Measurements from ENCODE around the gene FER1L5. TPM values are rescaled to one million over a fixed set of nuclear protein-coding genes. Genes with fewer than 3 reads are reported as not detected.

Gene FER1L5
- total RNA-seq, 2 experiments from 2014 or later, result not detected

DNA sequence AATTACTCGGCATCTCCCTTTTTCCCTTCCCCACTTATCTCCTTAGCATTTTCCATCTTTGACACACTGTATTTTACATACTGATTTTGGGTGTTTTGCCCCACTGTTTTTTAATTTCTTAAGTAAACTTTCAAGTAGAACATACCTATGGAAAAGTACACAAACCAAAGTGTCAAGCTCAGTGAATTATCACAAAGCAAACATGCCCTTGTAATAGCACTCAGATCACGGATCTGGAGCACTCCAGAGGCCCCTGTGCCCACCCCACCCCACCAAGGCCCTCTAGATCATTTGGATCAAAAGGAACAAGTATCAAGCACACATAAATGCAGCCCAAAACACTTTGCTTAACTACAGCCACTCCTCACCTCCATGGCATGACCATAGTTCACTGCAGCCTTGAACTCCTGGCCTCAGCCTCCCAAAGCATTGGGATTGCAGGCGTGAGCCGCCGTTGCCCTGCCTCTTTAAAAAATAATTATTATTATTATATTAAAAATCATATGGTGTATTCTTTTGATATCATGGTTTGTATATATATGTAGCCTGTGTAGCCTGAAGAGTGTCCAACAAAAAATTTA lies 38.1 kb downstream of the FER1L5 start:
- CTCF ChIA-PET (ENCODE audit: unreplicated experiment), result no interaction called here
- POLR2A ChIA-PET, result no interaction called here
- H3K4me2 ChIP-seq (ENCODE audit: low read length), result no peak overlapping the region
- H2AFZ ChIP-seq (ENCODE audit: low read length), result no peak overlapping the region
- H3K79me2 ChIP-seq (ENCODE audit: insufficient read depth, low read depth, low read length), result no peaks in the 10 kb centered on the region
- no peaks in the 10 kb centered on the region for H3K36me3 ChIP-seq (ENCODE audit: insufficient read depth, low read length)
- H3K9me2 ChIP-seq (ENCODE audit: insufficient read depth, low read length), result no peaks in the 10 kb centered on the region
- H3K4me1 ChIP-seq (ENCODE audit: insufficient read depth, low read length, poor library complexity, severe bottlenecking), result no peaks in the 10 kb centered on the region
- BruUV-seq (replicated peaks), result no TSS peak
- H4K20me1 ChIP-seq (ENCODE audit: insufficient read depth, low read length), result no peaks in the 10 kb centered on the region
- intact Hi-C loops (cut with micrococcal nuclease; ENCODE audit: unreplicated experiment), result no loop called here
- H3K9me3 ChIP-seq (ENCODE audit: low read length), result no peaks in the 10 kb centered on the region
- H3K4me3 ChIP-seq (ENCODE audit: low read depth, low read length, poor library complexity, severe bottlenecking), result no peak overlapping the region
- no peak for TF ChIP-seq EZH2phosphoT487 (IDR thresholded peaks at IDR 0.05; ENCODE audit: borderline replicate concordance, low read depth, low read length)
- TF ChIP-seq, protein P1, sequence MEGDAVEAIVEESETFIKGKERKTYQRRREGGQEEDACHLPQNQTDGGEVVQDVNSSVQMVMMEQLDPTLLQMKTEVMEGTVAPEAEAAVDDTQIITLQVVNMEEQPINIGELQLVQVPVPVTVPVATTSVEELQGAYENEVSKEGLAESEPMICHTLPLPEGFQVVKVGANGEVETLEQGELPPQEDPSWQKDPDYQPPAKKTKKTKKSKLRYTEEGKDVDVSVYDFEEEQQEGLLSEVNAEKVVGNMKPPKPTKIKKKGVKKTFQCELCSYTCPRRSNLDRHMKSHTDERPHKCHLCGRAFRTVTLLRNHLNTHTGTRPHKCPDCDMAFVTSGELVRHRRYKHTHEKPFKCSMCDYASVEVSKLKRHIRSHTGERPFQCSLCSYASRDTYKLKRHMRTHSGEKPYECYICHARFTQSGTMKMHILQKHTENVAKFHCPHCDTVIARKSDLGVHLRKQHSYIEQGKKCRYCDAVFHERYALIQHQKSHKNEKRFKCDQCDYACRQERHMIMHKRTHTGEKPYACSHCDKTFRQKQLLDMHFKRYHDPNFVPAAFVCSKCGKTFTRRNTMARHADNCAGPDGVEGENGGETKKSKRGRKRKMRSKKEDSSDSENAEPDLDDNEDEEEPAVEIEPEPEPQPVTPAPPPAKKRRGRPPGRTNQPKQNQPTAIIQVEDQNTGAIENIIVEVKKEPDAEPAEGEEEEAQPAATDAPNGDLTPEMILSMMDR (conservative IDR thresholded peaks at IDR 0.05; ENCODE audit: low read length), result no peak
- no peak for DNase-seq (ENCODE audit: low spot score)
- H3K27ac ChIP-seq (ENCODE audit: low read depth, low read length, poor library complexity, severe bottlenecking), result no peak overlapping the region

DNA sequence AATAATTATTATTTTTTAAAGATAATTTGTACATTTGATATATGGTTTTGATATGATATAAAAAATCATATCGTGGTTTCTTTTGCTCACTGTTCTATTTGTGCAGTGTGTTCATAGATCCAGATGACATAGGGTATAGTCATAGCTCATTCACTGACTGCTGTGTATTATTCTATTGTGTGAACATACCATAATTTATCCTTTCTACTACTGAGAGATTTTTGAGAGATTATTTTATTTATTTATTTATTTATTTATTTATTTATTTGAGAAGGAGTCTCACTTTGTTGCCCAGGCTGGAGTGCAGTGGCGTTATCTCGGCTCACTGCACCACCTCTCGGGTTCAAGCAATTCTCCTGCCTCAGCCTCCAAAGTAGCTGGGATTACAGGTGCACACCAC lies 39.0 kb downstream of the FER1L5 start:
- Histone ChIP-seq H3K4me1 (ENCODE audit: insufficient read depth, low read length, poor library complexity, severe bottlenecking) (no peaks in the 10 kb centered on the region), H3K9me2 (ENCODE audit: insufficient read depth, low read length) (no peaks in the 10 kb centered on the region), H3K36me3 (ENCODE audit: insufficient read depth, low read length) (no peaks in the 10 kb centered on the region), H3K4me3 (ENCODE audit: low read depth, low read length, poor library complexity, severe bottlenecking) (no peak overlapping the region), H3K79me2 (ENCODE audit: insufficient read depth, low read depth, low read length) (no peaks in the 10 kb centered on the region), H3K9me3 (ENCODE audit: low read length) (no peaks in the 10 kb centered on the region), H4K20me1 (ENCODE audit: insufficient read depth, low read length) (no peaks in the 10 kb centered on the region), H3K27ac (ENCODE audit: low read depth, low read length, poor library complexity, severe bottlenecking) (no peak overlapping the region), H3K4me2 (ENCODE audit: low read length) (no peak overlapping the region), H2AFZ (ENCODE audit: low read length) (no peak overlapping the region)
- no peak for DNase-seq (ENCODE audit: low spot score)
- CTCF ChIA-PET (ENCODE audit: unreplicated experiment), result no interaction called here
- POLR2A ChIA-PET, result no interaction called here
- BruUV-seq (replicated peaks), result no TSS peak
- TF ChIP-seq, protein P1 (conservative IDR thresholded peaks at IDR 0.05; ENCODE audit: low read length), result no peak
- no peak for TF ChIP-seq EZH2phosphoT487 (IDR thresholded peaks at IDR 0.05; ENCODE audit: borderline replicate concordance, low read depth, low read length)
- intact Hi-C loops (cut with micrococcal nuclease; ENCODE audit: unreplicated experiment), result no loop called here

DNA sequence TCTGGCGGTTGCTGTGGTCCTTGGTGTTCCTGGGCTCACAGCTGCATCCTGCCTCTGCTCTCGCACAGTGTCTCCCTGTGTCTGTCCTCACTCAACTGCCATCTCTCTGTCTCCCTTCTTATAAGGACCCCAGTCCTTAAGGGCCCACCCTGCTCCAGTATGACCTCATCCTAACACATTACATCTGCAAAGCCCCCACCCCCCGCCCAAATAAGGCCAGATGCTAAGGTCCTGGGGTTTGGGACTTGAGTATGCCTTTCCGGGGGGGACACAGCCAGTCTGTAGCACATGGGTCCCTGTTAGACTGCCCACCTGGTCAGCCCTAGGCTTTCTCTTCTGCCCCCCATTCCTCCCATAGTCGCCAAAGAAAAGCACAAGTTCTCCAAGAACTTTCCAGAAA lies 40.7 kb downstream of the FER1L5 start:
- POLR2A ChIA-PET, result no interaction called here
- CTCF ChIA-PET (ENCODE audit: unreplicated experiment), result no interaction called here
- BruUV-seq (replicated peaks), result no TSS peak

More for the DNA sequence above, 40.7 kb downstream of the FER1L5 start:
- intact Hi-C loops (cut with micrococcal nuclease; ENCODE audit: unreplicated experiment), result no loop called here
- Histone ChIP-seq H3K36me3 (ENCODE audit: insufficient read depth, low read length) (no peaks in the 10 kb centered on the region), H3K4me1 (ENCODE audit: insufficient read depth, low read length, poor library complexity, severe bottlenecking) (no peaks in the 10 kb centered on the region), H3K9me2 (ENCODE audit: insufficient read depth, low read length) (no peaks in the 10 kb centered on the region), H2AFZ (ENCODE audit: low read length) (no peak overlapping the region), H3K4me3 (ENCODE audit: low read depth, low read length, poor library complexity, severe bottlenecking) (no peak overlapping the region), H3K4me2 (ENCODE audit: low read length) (no peak overlapping the region), H3K9me3 (ENCODE audit: low read length) (no peaks in the 10 kb centered on the region), H3K27ac (ENCODE audit: low read depth, low read length, poor library complexity, severe bottlenecking) (no peak overlapping the region), H4K20me1 (ENCODE audit: insufficient read depth, low read length) (no peaks in the 10 kb centered on the region), H3K79me2 (ENCODE audit: insufficient read depth, low read depth, low read length) (no peaks in the 10 kb centered on the region)
- TF ChIP-seq, protein P1 (conservative IDR thresholded peaks at IDR 0.05; ENCODE audit: low read length), result no peak
- TF ChIP-seq EZH2phosphoT487 (IDR thresholded peaks at IDR 0.05; ENCODE audit: borderline replicate concordance, low read depth, low read length), result no peak
- DNase-seq (ENCODE audit: low spot score), result no peak
